ENCODE measurements around the gene PATZ1.
A peak's percentile ranks its signal among the peaks of the same experiment; 100 is the strongest.
"Not testable (repeated sequence)": the region's sequence is repeated elsewhere in the genome, so short reads cannot be mapped to it uniquely, and the experiment has no call there.

Gene PATZ1

GRCh38 chr22:31329029-31329428 is 17.1 kb downstream of the PATZ1 start:
- no peak overlapping the region for H3K9ac ChIP-seq (ENCODE audit: low read depth, low read length)
- H3K9me3 ChIP-seq (ENCODE audit: insufficient read depth, low read depth, low read length): no peaks in the 10 kb centered on the region
- no peak overlapping the region for H3K27ac ChIP-seq (ENCODE audit: low read length)
- no peaks in the 10 kb centered on the region for H3K4me1 ChIP-seq (ENCODE audit: insufficient read depth, low read length)
- no peaks in the 10 kb centered on the region for H3K27me3 ChIP-seq (ENCODE audit: insufficient read depth, low read length)
- H3K4me3 ChIP-seq (ENCODE audit: low read length): no peak overlapping the region
- peaks cover 96% of the 10 kb centered on the region for H3K36me3 ChIP-seq (ENCODE audit: insufficient read depth, low read depth, low read length)

GRCh38 chr22:31328544-31328960 is 17.6 kb downstream of the PATZ1 start:
- Histone ChIP-seq H3K36me3 (ENCODE audit: insufficient read depth, low read depth, low read length) (peaks cover 93% of the 10 kb centered on the region), H3K9ac (ENCODE audit: low read depth, low read length) (no peak overlapping the region), H3K4me3 (ENCODE audit: low read length) (no peak overlapping the region), H3K27me3 (ENCODE audit: insufficient read depth, low read length) (no peaks in the 10 kb centered on the region), H3K27ac (ENCODE audit: low read length) (no peak overlapping the region), H3K4me1 (ENCODE audit: insufficient read depth, low read length) (no peaks in the 10 kb centered on the region), H3K9me3 (ENCODE audit: insufficient read depth, low read depth, low read length) (no peaks in the 10 kb centered on the region)

DNA sequence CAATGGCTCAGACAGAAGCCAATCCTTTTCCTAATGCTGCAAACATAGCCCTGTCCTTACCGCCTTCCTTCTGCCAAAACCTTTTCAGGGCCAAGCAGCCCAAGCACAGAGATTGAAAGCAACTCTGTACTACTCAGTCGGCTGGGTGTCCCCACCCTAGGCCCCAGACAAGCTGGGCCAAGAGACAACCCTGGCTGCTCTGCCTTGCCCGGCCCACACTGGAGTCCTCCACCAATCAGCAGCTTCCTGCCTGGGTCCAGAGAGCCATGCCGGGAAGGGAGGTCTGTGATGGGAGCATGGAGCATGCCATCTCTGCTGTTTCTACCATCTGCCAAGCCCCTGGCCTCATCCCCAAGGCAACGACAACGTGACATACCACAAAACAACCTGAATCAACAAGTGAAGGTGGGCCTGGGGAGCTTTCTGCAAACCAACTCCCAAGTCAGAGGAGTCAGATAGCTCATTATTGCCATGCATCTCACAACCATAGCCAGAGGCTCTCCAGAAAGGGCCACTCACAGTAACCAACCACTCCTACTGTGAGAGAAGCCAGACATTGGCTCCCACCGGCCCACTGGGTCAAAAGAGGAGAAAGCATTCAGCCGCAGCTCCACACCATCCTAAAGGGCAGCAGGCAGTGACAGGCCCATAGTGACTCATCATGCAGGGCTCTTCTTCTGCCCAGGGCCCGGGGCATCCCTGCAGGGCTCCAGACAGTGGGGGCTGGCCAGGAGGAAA is 18.2 kb downstream of the PATZ1 start:
- H3K36me3 ChIP-seq (ENCODE audit: insufficient read depth, low read depth, low read length): peaks cover 87% of the 10 kb centered on the region
- H3K9ac ChIP-seq (ENCODE audit: low read depth, low read length): no peak overlapping the region
- no peaks in the 10 kb centered on the region for H3K9me3 ChIP-seq (ENCODE audit: insufficient read depth, low read depth, low read length)
- no peak overlapping the region for H3K27ac ChIP-seq (ENCODE audit: low read length)
- no peak overlapping the region for H3K4me3 ChIP-seq (ENCODE audit: low read length)
- H3K27me3 ChIP-seq (ENCODE audit: insufficient read depth, low read length): no peaks in the 10 kb centered on the region
- no peaks in the 10 kb centered on the region for H3K4me1 ChIP-seq (ENCODE audit: insufficient read depth, low read length)

GRCh38 chr22:31326877-31327276 is 19.3 kb downstream of the PATZ1 start:
- Histone ChIP-seq H3K27me3 (ENCODE audit: insufficient read depth, low read length) (no peaks in the 10 kb centered on the region), H3K9ac (ENCODE audit: low read depth, low read length) (no peak overlapping the region), H3K4me1 (ENCODE audit: insufficient read depth, low read length) (no peaks in the 10 kb centered on the region), H3K36me3 (ENCODE audit: insufficient read depth, low read depth, low read length) (peaks cover 76% of the 10 kb centered on the region), H3K27ac (ENCODE audit: low read length) (no peak overlapping the region), H3K9me3 (ENCODE audit: insufficient read depth, low read depth, low read length) (no peaks in the 10 kb centered on the region), H3K4me3 (ENCODE audit: low read length) (no peak overlapping the region)

- Histone ChIP-seq H3K4me1 (ENCODE audit: insufficient read depth, low read length) (no peaks in the 10 kb centered on the region), H3K36me3 (ENCODE audit: insufficient read depth, low read depth, low read length) (peaks cover 46% of the 10 kb centered on the region)
These were observed 22.3 kb downstream of the PATZ1 start for GRCh38 chr22:31323578-31324550.

DNA sequence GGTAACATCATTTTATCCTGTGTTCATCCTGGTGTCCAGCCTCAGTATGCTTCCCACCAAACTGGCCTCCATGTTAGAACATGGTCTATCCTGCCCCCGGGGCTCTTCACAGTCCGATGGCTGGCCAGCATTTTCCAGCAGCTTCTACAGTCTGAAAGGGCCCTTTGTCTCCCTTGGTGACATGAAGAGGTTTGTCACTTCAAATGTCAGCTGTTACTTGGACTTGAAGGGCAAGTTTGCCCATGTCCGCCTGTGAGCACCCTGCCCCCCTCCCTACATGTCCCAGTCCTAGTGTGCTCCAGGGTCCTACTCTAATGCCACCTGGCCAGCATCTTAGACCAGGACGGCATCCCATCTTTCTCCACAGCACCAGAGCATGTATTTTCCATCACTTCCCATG is 24.7 kb downstream of the PATZ1 start:
- H3K27ac ChIP-seq (ENCODE audit: low read length): no peak overlapping the region
- H3K9ac ChIP-seq (ENCODE audit: low read depth, low read length): no peak overlapping the region
- peaks cover 22% of the 10 kb centered on the region for H3K36me3 ChIP-seq (ENCODE audit: insufficient read depth, low read depth, low read length)
- no peaks in the 10 kb centered on the region for H3K9me3 ChIP-seq (ENCODE audit: insufficient read depth, low read depth, low read length)
- H3K4me1 ChIP-seq (ENCODE audit: insufficient read depth, low read length): no peaks in the 10 kb centered on the region
- H3K27me3 ChIP-seq (ENCODE audit: insufficient read depth, low read length): no peaks in the 10 kb centered on the region
- no peak overlapping the region for H3K4me3 ChIP-seq (ENCODE audit: low read length)

More at GRCh38 chr22:31323578-31324550, 22.3 kb downstream of the PATZ1 start:
- H3K9me3 ChIP-seq (ENCODE audit: insufficient read depth, low read depth, low read length): no peaks in the 10 kb centered on the region
- no peaks in the 10 kb centered on the region for H3K27me3 ChIP-seq (ENCODE audit: insufficient read depth, low read length)
- H3K9ac ChIP-seq (ENCODE audit: low read depth, low read length): no peak overlapping the region
- no peak overlapping the region for H3K4me3 ChIP-seq (ENCODE audit: low read length)
- no peak overlapping the region for H3K27ac ChIP-seq (ENCODE audit: low read length)

DNA sequence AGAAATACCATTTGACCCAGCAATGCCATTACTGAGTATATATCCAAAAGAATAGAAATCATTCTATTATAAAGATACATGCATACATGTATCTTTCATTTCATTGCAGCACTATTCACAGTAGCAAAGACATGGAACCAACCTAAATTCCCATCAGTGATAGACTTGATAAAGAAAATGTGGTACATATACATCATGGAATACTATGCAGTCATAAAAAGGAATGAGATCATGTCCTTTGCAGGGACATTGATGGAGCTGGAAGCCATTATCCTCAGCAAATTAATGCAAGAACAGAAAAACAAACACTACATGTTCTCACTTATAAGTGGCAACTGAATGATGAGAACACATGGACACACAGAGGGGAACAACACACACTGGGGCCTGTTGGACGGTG is 31.9 kb downstream of the PATZ1 start:
- not testable (repeated sequence) for H3K27ac ChIP-seq (ENCODE audit: low read length); H3K27me3 ChIP-seq (ENCODE audit: insufficient read depth, low read length); H3K9me3 ChIP-seq (ENCODE audit: insufficient read depth, low read depth, low read length)

DNA sequence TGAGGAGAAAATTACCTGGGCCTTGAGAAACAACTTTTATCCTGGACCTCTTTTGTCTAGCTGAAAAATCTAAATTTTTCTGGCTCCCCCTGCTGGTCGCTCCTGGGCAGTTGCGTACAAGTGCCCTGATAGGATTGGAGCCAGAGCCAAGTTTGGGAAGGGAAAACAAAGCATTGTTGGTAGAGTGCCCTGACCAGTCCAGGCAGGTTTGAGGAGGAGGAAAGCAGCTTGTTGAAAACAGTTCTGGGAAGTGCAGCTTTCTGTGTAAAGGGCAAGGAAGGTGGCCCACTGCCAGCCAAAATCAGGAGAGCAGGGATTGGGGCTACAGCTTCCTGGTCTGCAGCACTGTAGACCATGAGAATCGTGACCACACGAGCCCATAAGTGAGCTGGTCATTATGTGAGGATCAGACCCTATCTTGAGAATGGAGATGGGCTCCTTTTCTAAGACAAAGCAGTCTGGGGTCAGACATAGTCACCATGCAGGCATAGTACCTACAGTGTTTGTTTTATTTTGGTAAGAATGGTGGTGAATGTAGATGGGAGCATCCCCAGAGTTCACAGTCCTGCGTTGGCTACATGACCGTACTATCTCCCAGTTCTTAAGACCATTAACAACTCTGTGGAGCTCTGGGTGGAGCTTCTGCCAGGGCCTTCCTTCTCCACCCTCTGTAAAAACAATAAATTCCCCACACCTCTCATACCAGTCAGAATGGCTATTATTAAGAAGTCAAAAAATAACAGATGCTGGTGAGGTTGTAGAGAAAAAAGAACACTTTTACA is 32.6 kb downstream of the PATZ1 start:
- Histone ChIP-seq H3K27ac (ENCODE audit: low read length) (no peak overlapping the region), H3K9me3 (ENCODE audit: insufficient read depth, low read depth, low read length) (peaks cover 9% of the 10 kb centered on the region), H3K4me1 (ENCODE audit: insufficient read depth, low read length) (peaks cover 5% of the 10 kb centered on the region), H3K4me3 (ENCODE audit: low read length) (no peak overlapping the region), H3K36me3 (ENCODE audit: insufficient read depth, low read depth, low read length) (no peaks in the 10 kb centered on the region), H3K27me3 (ENCODE audit: insufficient read depth, low read length) (no peaks in the 10 kb centered on the region), H3K9ac (ENCODE audit: low read depth, low read length) (peak overlapping the region; percentile 52; the same call in 1 of the 2 replicates)

More for the DNA sequence above, 31.9 kb downstream of the PATZ1 start:
- H3K36me3 ChIP-seq (ENCODE audit: insufficient read depth, low read depth, low read length); H3K4me1 ChIP-seq (ENCODE audit: insufficient read depth, low read length); H3K4me3 ChIP-seq (ENCODE audit: low read length); H3K9ac ChIP-seq (ENCODE audit: low read depth, low read length): not testable (repeated sequence)

GRCh38 chr22:31308181-31308580 is 38.0 kb downstream of the PATZ1 start:
- no peaks in the 10 kb centered on the region for H3K36me3 ChIP-seq (ENCODE audit: insufficient read depth, low read depth, low read length)
- H3K9ac ChIP-seq (ENCODE audit: low read depth, low read length): no peak overlapping the region
- no peaks in the 10 kb centered on the region for H3K27me3 ChIP-seq (ENCODE audit: insufficient read depth, low read length)
- no peaks in the 10 kb centered on the region for H3K9me3 ChIP-seq (ENCODE audit: insufficient read depth, low read depth, low read length)
- no peak overlapping the region for H3K27ac ChIP-seq (ENCODE audit: low read length)
- H3K4me3 ChIP-seq (ENCODE audit: low read length): no peak overlapping the region
- no peaks in the 10 kb centered on the region for H3K4me1 ChIP-seq (ENCODE audit: insufficient read depth, low read length)

DNA sequence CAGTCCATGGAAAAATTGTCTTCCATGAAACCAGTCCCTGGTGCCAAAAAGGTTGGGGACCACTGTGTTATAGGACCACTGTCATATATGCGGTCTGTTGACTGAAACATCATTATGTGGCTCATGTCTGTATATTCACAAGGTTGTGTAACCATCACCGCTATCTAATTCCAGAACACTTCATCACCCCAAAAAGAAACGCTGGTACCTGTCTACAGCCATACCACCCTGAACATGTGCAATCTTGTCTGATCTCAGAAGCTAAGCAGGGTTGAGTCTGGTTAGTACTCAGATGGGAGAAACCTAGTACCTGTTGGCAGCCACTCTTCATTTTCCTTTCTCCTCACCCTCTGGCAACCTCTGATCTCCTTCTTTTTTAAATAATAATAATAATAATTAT is 41.0 kb downstream of the PATZ1 start:
- no peaks in the 10 kb centered on the region for H3K27me3 ChIP-seq (ENCODE audit: insufficient read depth, low read length)
- no peak overlapping the region for H3K9ac ChIP-seq (ENCODE audit: low read depth, low read length)
- H3K4me1 ChIP-seq (ENCODE audit: insufficient read depth, low read length): no peaks in the 10 kb centered on the region
- H3K36me3 ChIP-seq (ENCODE audit: insufficient read depth, low read depth, low read length): no peaks in the 10 kb centered on the region
- H3K27ac ChIP-seq (ENCODE audit: low read length): no peak overlapping the region
- no peak overlapping the region for H3K4me3 ChIP-seq (ENCODE audit: low read length)
- H3K9me3 ChIP-seq (ENCODE audit: insufficient read depth, low read depth, low read length): no peaks in the 10 kb centered on the region

- H3K9ac ChIP-seq (ENCODE audit: low read depth, low read length): no peak overlapping the region
- H3K9me3 ChIP-seq (ENCODE audit: insufficient read depth, low read depth, low read length): no peaks in the 10 kb centered on the region
- no peak overlapping the region for H3K27ac ChIP-seq (ENCODE audit: low read length)
- H3K36me3 ChIP-seq (ENCODE audit: insufficient read depth, low read depth, low read length): no peaks in the 10 kb centered on the region
- H3K4me1 ChIP-seq (ENCODE audit: insufficient read depth, low read length): no peaks in the 10 kb centered on the region
- H3K27me3 ChIP-seq (ENCODE audit: insufficient read depth, low read length): peaks cover 2% of the 10 kb centered on the region; the same call in 1 of the 2 replicates
- no peak overlapping the region for H3K4me3 ChIP-seq (ENCODE audit: low read length)
These were observed 43.6 kb downstream of the PATZ1 start for GRCh38 chr22:31302537-31302936.
